ENCODE measurements around the gene CTSE. TPM values are rescaled to one million over a fixed set of nuclear protein-coding genes. Genes with fewer than 3 reads are reported as not detected.

CTSE gene
- total and polyA plus RNA-seq, 2 of the 13 experiments (the other 11 are each of a cell fraction or from before 2014, with no cell fraction given) = 0.50 to 0.69 TPM

DNA sequence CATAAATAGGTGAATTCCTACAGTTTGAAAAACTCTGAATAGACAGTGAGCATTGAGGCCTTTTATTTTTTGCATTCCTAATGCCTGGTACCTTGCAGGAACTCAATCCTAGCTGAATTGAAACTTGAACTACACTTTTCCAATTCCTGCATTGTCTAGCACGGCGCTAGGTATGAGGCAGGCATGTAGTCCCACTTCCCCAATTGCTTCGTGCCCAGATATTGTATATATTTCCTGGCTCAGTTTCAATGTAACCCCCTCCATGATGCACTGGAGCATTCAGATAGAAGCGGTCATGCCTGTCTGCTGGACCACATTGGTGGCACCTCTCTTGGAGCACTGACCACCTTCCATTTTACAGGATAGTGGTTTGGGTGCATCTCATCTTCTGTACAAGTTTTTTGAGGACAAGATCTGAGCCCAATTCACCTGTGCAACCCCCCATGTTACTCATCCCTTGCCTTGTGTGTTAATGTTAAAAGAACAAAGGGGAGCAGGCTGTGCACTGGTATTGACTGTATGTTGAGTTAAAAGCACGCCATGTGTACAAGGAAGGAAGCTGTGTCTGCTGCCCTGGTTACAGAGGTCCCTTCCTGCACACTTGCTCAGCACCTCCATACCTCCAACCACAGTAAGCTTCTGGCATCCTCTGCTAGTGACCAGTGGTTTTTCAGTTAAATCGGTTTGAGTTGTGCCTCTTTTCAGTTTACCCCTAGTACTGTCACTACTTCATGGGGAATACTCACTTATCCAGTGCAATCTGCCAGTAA, 10.5 kb downstream of the CTSE start:
- H3K4me1 ChIP-seq (ENCODE audit: insufficient read depth, low read length) = peaks cover 11% of the 10 kb centered on the region; the same call in 1 of the 2 replicates
- H3K9ac ChIP-seq (ENCODE audit: insufficient read depth, low read depth, low read length) = no peak overlapping the region
- no peaks in the 10 kb centered on the region for H3K36me3 ChIP-seq (replicated peaks in 1 of 2; ENCODE audit: control insufficient read depth in 1 of 2, insufficient read depth in 2 of 2, low read length in 2 of 2)
- WGBS (ENCODE audit: low lambda C conversion rate) = 63% methylated on average over 6 of the region's 6 CpGs
- H3K4me3 ChIP-seq (replicated peaks in 1 of 3; ENCODE audit: insufficient read depth in 1 of 3, low read depth in 2 of 3, low read length in 3 of 3) = no peak overlapping the region
- no peak for TF ChIP-seq MBD4 (IDR thresholded peaks at IDR 0.05; ENCODE audit: borderline replicate concordance, low read length)
- TF ChIP-seq MIXL1 (CRISPR knock-in tag; IDR thresholded peaks at IDR 0.05) = no peak
- TF ChIP-seq ZNF251 (CRISPR knock-in tag; IDR thresholded peaks at IDR 0.05) = no peak
- TF ChIP-seq RNF2 (conservative IDR thresholded peaks at IDR 0.05; ENCODE audit: low read depth) = no peak
- TF ChIP-seq ATF1 (CRISPR knock-in tag; IDR thresholded peaks at IDR 0.05) = no peak
- TF ChIP-seq GPN1 (CRISPR knock-in tag; IDR thresholded peaks at IDR 0.05; ENCODE audit: borderline replicate concordance) = no peak
- no peak for TF ChIP-seq CHCHD3 (CRISPR knock-in tag; IDR thresholded peaks at IDR 0.05)
- TF ChIP-seq ZNF317 (CRISPR knock-in tag; IDR thresholded peaks at IDR 0.05) = no peak
- no peak for TF ChIP-seq ZNF777 (CRISPR knock-in tag; IDR thresholded peaks at IDR 0.05)
- TF ChIP-seq, protein P1, sequence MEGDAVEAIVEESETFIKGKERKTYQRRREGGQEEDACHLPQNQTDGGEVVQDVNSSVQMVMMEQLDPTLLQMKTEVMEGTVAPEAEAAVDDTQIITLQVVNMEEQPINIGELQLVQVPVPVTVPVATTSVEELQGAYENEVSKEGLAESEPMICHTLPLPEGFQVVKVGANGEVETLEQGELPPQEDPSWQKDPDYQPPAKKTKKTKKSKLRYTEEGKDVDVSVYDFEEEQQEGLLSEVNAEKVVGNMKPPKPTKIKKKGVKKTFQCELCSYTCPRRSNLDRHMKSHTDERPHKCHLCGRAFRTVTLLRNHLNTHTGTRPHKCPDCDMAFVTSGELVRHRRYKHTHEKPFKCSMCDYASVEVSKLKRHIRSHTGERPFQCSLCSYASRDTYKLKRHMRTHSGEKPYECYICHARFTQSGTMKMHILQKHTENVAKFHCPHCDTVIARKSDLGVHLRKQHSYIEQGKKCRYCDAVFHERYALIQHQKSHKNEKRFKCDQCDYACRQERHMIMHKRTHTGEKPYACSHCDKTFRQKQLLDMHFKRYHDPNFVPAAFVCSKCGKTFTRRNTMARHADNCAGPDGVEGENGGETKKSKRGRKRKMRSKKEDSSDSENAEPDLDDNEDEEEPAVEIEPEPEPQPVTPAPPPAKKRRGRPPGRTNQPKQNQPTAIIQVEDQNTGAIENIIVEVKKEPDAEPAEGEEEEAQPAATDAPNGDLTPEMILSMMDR (CRISPR knock-in tag; IDR thresholded peaks at IDR 0.05) = no peak
- TF ChIP-seq NR2F6 (IDR thresholded peaks at IDR 0.05) = no peak
- no peak for TF ChIP-seq NR2F6 (CRISPR knock-in tag; IDR thresholded peaks at IDR 0.05)
- TF ChIP-seq AGO2 (optimal IDR thresholded peaks at IDR 0.05; ENCODE audit: low read depth, low read length) = no peak
- no peaks in the 10 kb centered on the region for H3K9me3 ChIP-seq (ENCODE audit: low read length)
- ChIA-PET CTCF (ENCODE audit: low intra/inter-chr PET ratio, low total read pairs) (no interaction called here), POLR2A (no interaction called here)
- H2AFZ ChIP-seq (ENCODE audit: low read length) = no peak overlapping the region
- no peak overlapping the region for H3K27ac ChIP-seq (ENCODE audit: extremely low read length, insufficient read depth, low read length)
- FAIRE-seq (no peak), DNase-seq (ENCODE audit: low spot score) (no peak), ATAC-seq (no peak)
- intact Hi-C loops (cut with micrococcal nuclease; ENCODE audit: unreplicated experiment) (no loop called here), in situ Hi-C loops (cut with HindIII; ENCODE audit: extremely low pct_ligation_motif_present, low pct_unique_long_range_greater_than_20kb) (no loop called here)
- no TSS peak for BruUV-seq (replicated peaks)
- H3K27me3 ChIP-seq (ENCODE audit: control insufficient read depth in 1 of 2, insufficient read depth in 2 of 2, low read length in 2 of 2) = no peaks in the 10 kb centered on the region
- H3K4me2 ChIP-seq (ENCODE audit: low read depth, low read length) = no peak overlapping the region
- H3K79me2 ChIP-seq (ENCODE audit: insufficient read depth, low read length) = no peaks in the 10 kb centered on the region
- H4K20me1 ChIP-seq (ENCODE audit: insufficient read depth, low read length) = no peaks in the 10 kb centered on the region

Measured in HepG2 (cell line).